ENCODE measurements around the gene THNSL1. TPM values are rescaled to one million over a fixed set of nuclear protein-coding genes. Genes with fewer than 3 reads are reported as not detected.
A peak's percentile ranks its signal among the peaks of the same experiment; 100 is the strongest.
"Not testable (repeated sequence)": the region's sequence is repeated elsewhere in the genome, so short reads cannot be mapped to it uniquely, and the experiment has no call there.

Gene THNSL1, protein sequence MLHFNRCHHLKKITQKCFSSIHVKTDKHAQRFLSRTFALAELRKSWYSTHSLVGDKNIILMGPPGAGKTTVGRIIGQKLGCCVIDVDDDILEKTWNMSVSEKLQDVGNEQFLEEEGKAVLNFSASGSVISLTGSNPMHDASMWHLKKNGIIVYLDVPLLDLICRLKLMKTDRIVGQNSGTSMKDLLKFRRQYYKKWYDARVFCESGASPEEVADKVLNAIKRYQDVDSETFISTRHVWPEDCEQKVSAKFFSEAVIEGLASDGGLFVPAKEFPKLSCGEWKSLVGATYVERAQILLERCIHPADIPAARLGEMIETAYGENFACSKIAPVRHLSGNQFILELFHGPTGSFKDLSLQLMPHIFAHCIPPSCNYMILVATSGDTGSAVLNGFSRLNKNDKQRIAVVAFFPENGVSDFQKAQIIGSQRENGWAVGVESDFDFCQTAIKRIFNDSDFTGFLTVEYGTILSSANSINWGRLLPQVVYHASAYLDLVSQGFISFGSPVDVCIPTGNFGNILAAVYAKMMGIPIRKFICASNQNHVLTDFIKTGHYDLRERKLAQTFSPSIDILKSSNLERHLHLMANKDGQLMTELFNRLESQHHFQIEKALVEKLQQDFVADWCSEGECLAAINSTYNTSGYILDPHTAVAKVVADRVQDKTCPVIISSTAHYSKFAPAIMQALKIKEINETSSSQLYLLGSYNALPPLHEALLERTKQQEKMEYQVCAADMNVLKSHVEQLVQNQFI
- polyA plus RNA-seq (ENCODE audit: insufficient read length in 4 of 4) = 10 to 100 TPM in 3 of 4 donors, 1 to 10 TPM in 1; 8.4 to 18.5 (median 16.8) TPM

DNA sequence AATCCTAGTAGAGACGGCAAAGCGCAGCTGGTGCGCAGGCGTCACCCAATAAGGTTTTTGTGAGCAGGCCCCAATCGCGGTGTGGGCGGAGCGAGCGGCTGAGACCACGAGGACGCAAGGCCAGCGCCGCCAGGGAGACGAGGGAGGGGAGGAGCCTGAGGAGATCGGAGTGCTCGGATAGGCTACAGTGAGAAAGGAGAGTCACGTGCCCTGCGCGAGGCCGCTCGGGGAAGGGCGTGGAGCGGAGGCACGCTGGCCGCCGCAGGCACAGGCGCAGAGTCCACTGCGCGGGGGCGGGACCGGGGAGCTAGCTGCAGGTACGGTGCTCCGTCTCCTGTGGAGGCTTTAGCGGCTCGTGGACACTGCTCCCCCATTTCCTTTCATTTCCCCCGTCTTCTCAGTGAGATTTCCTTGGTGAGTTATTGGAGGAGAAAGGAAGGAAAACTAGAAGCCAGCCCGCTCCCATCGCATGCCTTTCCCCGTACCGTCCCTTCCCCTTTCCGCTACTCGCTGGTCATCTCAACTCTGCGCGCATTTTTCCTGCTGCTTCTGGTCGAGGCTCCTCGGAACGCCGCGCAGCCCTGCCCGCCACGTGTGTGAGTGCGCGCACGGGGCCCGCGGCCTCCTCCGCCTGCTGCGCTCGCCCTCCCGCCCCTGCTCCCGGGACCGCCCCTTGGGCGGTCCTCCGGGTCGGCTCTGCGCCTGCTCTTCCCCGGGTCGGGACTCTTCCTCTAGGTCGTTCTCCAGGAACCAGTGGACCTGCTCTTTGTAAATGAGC lies at the start of gene THNSL1:
TSS of gene THNSL1 (plus strand) at position 237 of the 778 bp plus-strand sequence. CDS start 6,612 bp downstream, outside the sequence.
- DNase-seq (ENCODE audit: low read depth in 4 of 4, low spot score in 3 of 4) = peak; percentile 95 to 96 (median 96)

DNA sequence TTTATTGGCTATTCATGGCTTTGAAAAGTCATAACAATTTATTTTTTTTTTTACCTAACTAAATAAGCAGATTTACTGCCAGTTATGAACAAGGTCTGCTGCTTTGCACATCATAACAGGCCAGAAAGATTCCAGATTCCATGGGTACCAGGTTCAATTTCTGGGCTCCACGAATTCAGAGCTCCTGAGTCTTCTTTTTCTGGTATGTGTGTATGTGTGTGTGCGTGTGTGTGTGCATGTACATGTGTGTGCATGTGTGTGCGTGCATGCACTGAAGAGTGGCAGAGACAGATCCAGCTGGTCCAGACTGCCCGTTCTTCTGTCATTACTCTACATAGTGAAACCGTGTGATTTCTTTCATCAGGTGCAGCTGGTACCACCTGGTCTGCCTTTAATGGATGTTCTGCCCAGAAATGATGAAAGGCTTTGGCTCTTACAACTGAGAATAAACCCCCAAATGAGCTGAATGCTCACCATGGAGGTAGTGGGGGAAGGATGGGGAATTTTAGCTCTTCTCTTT lies 49.4 kb upstream of the THNSL1 start:
- no peak for DNase-seq (ENCODE audit: low read depth in 4 of 4, low spot score in 3 of 4)

- no peak for DNase-seq (ENCODE audit: low read depth in 4 of 4, low spot score in 3 of 4)
Measured at GRCh38 chr10:24968349-24968748, 48.1 kb upstream of the THNSL1 start.

DNA sequence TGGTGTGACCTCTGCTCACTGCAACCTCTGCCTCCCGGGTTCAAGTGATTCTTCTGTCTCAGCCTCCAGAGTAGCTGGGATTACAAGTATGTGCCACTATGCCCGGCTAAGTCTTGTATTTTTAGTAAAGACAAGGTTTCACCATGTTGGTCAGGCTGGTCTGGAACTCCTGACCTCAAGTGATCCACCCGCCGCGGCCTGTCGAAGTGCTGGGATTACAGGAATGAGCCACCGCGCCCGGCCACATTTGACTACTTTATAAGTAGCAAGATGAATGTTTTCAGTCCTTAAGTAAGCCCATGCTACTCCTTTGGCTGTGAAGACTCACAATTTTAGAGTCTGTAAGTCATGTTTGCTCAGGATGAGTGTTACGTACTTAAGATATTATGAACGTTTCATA lies 47.5 kb upstream of the THNSL1 start:
- DNase-seq (ENCODE audit: low read depth in 4 of 4, low spot score in 3 of 4) = not testable (repeated sequence)

DNA sequence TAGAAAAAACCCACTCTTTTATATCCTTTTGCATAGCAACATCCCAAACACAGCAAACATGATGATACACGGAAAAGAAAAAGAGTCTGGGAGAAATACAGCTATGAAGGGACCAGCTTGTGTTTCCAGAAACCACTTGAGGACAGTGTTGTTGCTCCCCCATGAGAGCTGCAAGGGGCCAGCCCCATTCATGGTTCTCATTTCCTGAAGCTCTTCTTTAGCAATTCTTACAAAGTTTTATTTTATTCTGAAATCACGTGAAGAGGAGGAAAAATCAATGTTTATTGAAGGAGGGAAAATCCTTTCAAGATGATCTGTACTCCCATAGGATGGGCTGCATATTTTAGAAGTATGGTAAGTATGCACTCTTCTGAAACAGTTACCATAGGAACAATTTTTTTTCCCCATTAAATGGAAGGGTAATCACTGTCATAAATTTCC lies 46.6 kb upstream of the THNSL1 start:
- no peak for DNase-seq (ENCODE audit: low read depth in 4 of 4, low spot score in 3 of 4)

DNA sequence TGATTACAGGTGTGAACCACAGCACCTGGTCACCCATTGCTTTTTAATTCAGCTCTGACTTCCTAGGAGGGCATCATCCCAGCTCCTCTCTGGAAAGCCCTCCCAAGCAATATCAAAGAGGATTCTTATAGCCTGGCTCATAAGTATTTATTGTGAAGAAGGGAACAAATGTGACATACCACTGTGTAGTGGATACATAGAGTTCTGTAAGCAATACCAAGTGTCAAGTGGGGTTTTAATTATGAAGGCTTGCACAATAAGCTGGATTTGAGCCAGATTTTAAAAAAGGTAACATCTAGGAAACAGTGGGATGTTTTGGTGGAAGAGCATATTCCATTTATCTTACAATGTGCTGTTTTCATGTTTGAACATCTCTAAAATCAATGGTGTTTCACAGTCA lies 45.0 kb upstream of the THNSL1 start:
- no peak for DNase-seq (ENCODE audit: low read depth in 4 of 4, low spot score in 3 of 4)

DNA sequence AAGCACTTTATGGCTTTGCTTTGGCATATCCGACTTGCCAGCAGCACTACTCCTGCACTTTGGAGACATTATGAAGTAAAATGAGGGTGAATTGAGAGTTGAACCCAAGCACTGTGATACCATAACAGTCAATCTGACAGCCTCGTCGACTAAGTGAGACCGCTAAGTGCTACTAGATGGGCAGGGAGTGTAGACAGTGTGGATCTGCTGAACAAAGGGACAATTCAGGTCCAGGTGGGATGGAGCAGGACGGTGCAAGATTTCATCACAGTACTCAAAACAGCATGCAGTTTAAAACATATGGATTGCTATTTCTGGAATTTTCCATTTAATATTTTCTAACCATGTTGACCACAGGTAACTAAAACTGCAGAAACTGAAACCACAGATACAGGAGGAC lies 43.2 kb upstream of the THNSL1 start:
- DNase-seq (ENCODE audit: low read depth in 4 of 4, low spot score in 3 of 4) = no peak

DNA sequence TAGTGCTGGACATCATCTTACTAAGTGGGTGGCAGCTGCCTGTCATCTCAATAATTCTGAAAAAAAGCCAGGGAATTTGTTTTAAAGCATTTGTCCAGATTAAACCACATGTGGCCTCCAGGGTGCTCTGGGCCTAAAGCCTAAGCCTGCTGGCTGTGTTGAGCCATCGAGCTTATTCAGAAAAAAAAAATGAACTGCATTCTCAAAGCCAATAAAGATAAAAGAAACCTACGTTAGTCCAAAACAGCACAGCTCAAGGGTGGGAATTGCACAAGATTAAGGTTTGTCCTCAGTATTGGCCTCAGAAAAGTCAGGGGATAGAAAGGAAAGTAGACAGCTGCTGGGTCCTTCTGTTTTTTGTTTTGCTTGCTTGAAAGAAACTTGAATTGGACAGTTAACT lies 41.4 kb upstream of the THNSL1 start:
- DNase-seq (ENCODE audit: low read depth in 4 of 4, low spot score in 3 of 4) = no peak

DNA sequence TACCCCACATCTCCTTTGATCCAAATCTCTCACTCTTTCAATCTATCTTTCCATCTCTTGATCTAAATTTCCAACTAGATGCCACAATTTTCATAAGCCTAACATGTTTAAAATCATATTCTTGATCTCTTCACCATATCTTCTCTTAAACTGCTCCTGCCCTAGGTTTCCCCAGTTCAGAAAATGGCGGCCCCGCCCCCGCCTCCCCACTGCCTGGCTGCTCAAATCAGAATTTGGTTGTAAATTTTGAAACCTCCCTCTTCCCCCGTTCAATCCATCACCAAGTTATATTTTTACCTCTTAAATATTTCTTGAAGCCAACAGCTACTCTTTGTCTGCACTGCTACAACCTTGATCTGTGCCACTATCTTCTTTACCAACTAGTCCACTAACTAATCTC lies 36.7 kb upstream of the THNSL1 start:
- DNase-seq (ENCODE audit: low read depth in 4 of 4, low spot score in 3 of 4) = no peak

- no peak for DNase-seq (ENCODE audit: low read depth in 4 of 4, low spot score in 3 of 4)
Measured at GRCh38 chr10:24981161-24981710, 35.2 kb upstream of the THNSL1 start.

DNA sequence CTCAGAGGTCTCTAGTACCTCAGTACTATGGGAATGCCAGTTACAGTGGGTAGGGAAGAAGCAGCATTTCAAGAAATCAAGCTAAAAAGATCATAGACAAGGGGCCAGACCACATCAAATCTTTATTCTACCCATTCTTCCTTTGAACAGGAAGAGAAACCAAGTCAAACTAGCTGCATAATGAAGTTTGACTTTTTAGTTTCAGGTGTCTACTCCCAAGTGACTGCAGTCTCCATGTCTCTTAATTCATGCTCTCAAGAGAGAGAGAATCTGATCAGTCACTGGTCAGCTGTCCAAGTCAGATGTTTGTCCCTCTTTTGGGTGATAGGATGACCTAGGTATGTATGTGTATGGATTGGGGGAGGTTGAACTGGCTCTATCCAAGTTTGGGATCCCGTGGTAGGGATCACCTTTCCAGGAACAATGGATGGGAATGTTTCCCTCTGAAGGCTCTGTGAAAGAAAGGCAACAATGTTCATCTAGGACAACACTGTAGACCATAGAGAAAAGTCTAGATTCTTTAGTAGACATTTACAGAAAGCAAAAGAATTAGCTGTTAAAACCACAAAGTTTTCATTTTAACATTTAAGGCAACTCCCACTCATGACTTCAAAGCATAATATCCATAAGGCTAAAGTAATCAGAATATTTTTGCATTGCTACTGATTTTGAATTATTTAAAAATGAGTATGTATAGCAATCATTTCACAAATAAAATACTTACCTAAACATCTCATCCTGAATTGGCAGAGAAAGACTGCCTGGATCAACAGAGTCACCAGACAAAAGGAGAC lies 33.9 kb upstream of the THNSL1 start:
- DNase-seq (ENCODE audit: low read depth in 4 of 4, low spot score in 3 of 4) = no peak

GRCh38 chr10:24983130-24983529 lies 33.3 kb upstream of the THNSL1 start:
- no peak for DNase-seq (ENCODE audit: low read depth in 4 of 4, low spot score in 3 of 4)

- no peak for DNase-seq (ENCODE audit: low read depth in 4 of 4, low spot score in 3 of 4)
Measured at GRCh38 chr10:24983946-24984345, 32.5 kb upstream of the THNSL1 start.

GRCh38 chr10:24984906-24985305 lies 31.5 kb upstream of the THNSL1 start:
- no peak for DNase-seq (ENCODE audit: low read depth in 4 of 4, low spot score in 3 of 4)

DNA sequence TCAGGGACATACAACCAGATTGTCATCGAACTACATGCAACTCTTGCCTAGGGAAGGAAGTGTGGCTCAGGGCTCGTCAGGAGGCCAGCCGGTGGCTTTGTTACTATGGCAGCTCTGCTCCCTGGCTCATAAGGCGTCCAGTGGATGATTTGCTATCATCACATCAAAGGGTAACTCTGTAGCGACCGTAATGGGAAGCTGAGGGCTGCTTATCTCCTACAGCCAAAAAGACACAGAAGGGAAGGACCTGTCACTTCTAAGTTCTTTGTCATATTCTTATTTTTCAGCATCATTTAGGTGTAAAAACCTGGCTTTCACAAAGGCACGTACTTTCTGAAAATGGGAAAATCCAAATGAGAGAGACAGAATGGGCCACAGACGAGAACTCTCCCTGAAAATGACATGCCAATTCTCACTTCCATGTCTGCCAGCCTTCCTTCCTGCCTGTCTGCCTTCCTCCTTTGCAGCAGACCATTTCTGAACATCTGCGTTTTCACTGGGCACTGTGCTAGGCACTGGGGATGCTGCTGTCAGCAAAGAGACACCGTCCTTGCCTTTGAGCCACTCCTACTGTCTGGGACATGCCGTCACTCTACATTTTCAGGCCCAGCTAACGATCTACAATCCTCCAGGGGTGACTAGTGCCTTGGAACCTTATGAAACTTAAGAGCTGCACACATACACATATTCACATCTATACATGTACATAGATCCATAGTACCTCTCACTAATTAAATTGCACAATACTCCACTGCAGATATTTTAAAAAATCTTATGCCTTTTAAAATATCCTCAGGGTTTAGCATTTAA lies 27.4 kb upstream of the THNSL1 start:
- DNase-seq (ENCODE audit: low read depth in 4 of 4, low spot score in 3 of 4) = no peak

GRCh38 chr10:24989867-24990266 lies 26.5 kb upstream of the THNSL1 start:
- no peak for DNase-seq (ENCODE audit: low read depth in 4 of 4, low spot score in 3 of 4)

DNA sequence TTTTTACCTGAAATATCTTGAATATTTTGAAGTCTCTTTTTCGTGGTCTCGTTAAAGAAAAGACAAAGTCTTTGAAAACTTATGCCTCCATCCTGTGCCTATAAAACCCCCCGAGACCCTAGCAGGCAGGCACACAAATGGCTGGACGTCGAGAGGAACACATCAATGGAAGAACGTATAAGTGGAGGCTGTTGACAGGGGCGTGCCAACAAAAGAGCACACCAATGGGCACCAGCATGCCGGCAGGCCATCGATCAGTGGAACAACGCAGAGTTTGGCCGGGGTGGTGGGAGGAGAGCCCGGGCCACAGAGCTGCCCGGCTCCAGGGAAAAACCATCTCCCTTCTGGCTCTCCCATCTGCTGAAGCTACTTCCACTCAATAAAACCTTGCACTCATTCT lies 25.1 kb upstream of the THNSL1 start:
- no peak for DNase-seq (ENCODE audit: low read depth in 4 of 4, low spot score in 3 of 4)

- no peak for DNase-seq (ENCODE audit: low read depth in 4 of 4, low spot score in 3 of 4)
Measured at GRCh38 chr10:24992512-24993133, 23.8 kb upstream of the THNSL1 start.
